Fibroblast of skin of scalp (primary cell): ENCODE results near the gene MAML3.

ENCODE experiments used
- DNase-seq: peaks from one replicate; pipeline ENCODE4 v3.0.0-alpha.2; 2013

MAML3 gene

GRCh38 chr4:140123666-140124377, 30.2 kb downstream of the MAML3 start:
- no peak for DNase-seq

- no peak for DNase-seq
Observed at GRCh38 chr4:140122891-140123290, 31.1 kb downstream of the MAML3 start.

GRCh38 chr4:140121646-140122045, 32.3 kb downstream of the MAML3 start:
- peak; percentile 11 for DNase-seq

- no peak for DNase-seq
Observed at GRCh38 chr4:140118931-140119640, 34.9 kb downstream of the MAML3 start.

- no peak for DNase-seq
Observed at GRCh38 chr4:140117947-140118346, 36.0 kb downstream of the MAML3 start.

- peak; percentile 26 for DNase-seq
Observed at GRCh38 chr4:140116442-140117104, 37.4 kb downstream of the MAML3 start.

GRCh38 chr4:140115140-140115539, 38.8 kb downstream of the MAML3 start:
- no peak for DNase-seq

GRCh38 chr4:140113653-140114052, 40.3 kb downstream of the MAML3 start:
- DNase-seq, result no peak

- peak; percentile 79 for DNase-seq
Observed at GRCh38 chr4:140112576-140112975, 41.4 kb downstream of the MAML3 start.

- DNase-seq, result peak; percentile 29
Observed at GRCh38 chr4:140111256-140111655, 42.7 kb downstream of the MAML3 start.

- no peak for DNase-seq
Observed at GRCh38 chr4:140110542-140111215, 43.3 kb downstream of the MAML3 start.

- DNase-seq, result no peak
Observed at GRCh38 chr4:140109737-140110136, 44.2 kb downstream of the MAML3 start.

GRCh38 chr4:140109292-140109691, 44.7 kb downstream of the MAML3 start:
- DNase-seq, result no peak

- DNase-seq, result no peak
Observed at GRCh38 chr4:140108713-140109230, 45.2 kb downstream of the MAML3 start.

GRCh38 chr4:140108243-140108642, 45.7 kb downstream of the MAML3 start:
- no peak for DNase-seq

GRCh38 chr4:140106289-140106844, 47.6 kb downstream of the MAML3 start:
- DNase-seq, result no peak

- no peak for DNase-seq
Observed at GRCh38 chr4:140105436-140105835, 48.5 kb downstream of the MAML3 start.

- DNase-seq, result peak; percentile 79
Observed at GRCh38 chr4:140103676-140104075, 50.3 kb downstream of the MAML3 start.

- DNase-seq, result peak; percentile 55
Observed at GRCh38 chr4:140102421-140102820, 51.6 kb downstream of the MAML3 start.

GRCh38 chr4:140100771-140101170, 53.2 kb downstream of the MAML3 start:
- no peak for DNase-seq

GRCh38 chr4:140099983-140100382, 54.0 kb downstream of the MAML3 start:
- no peak for DNase-seq

- no peak for DNase-seq
Observed at GRCh38 chr4:140098455-140099160, 55.4 kb downstream of the MAML3 start.
